HG02763 (cell line): ENCODE data around the gene PDIA5.
"Not testable (repeated sequence)": the region's sequence is repeated elsewhere in the genome, so short reads cannot be mapped to it uniquely, and the experiment has no call there.

Source experiments
- ATAC-seq: cut with Tn5 transposase; IDR thresholded peaks from one replicate; pipeline ENCODE4 v1.9.1; 2021; ENCODE audit warnings: mild to moderate bottlenecking, moderate library complexity; ENCODE audit not compliant: unreplicated experiment

Gene PDIA5

DNA sequence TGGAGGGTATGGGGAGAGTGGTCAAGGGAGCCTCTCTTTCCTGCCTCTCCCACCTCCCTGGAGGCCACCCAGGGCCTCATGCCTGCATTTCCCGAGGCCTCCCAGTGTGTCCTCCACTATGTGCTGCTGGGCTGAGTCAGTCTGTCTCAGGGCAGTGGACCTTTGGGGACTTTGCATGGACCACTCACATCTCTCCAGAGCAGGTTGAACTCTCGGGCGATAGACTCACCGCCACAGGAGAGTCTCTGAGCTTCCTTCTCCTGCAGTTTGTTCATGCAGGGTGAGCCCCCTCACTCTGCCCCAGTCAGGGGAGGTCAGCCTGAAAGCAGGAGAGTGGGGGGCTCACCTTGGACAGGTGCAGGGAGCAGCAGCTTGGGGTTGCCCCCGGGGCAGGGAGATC, 74.5 kb downstream of the PDIA5 start:
- no peak for ATAC-seq

DNA sequence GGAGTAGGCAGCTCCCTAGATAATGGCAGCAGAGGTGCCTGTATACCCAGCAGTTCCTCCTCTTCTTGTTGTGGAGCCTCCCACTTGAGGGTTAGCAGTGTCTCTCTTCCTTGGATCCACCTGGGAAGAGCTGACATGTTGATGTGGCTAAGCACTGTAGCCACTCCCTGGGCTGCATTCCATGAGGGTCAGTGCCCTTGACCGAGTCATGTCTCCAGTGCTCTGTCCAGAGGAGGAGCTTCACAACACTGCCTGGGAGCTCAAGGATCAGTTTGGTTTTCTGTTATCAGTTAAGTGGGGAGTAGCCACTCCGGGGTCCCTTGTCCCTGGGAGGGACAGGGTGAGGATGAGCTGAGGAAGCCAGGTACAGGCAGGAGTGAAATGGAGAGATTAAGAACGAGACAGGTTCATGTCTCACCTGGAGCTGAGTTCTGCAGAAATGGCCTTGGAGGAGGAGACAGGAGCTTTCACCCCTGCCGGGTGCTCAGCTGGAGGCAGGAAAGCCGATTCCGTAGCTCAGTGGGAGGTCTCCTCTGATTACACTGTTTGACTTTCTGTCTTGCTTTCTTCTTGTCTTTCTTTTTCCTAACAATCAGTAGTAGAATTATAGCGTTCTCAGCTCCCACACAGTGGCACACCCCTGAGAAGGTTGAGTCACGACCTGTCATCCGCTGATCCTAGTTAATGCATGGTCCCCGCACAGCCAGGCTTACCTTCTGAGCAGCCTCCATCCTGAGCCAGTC, 77.0 kb downstream of the PDIA5 start:
- no peak for ATAC-seq

DNA sequence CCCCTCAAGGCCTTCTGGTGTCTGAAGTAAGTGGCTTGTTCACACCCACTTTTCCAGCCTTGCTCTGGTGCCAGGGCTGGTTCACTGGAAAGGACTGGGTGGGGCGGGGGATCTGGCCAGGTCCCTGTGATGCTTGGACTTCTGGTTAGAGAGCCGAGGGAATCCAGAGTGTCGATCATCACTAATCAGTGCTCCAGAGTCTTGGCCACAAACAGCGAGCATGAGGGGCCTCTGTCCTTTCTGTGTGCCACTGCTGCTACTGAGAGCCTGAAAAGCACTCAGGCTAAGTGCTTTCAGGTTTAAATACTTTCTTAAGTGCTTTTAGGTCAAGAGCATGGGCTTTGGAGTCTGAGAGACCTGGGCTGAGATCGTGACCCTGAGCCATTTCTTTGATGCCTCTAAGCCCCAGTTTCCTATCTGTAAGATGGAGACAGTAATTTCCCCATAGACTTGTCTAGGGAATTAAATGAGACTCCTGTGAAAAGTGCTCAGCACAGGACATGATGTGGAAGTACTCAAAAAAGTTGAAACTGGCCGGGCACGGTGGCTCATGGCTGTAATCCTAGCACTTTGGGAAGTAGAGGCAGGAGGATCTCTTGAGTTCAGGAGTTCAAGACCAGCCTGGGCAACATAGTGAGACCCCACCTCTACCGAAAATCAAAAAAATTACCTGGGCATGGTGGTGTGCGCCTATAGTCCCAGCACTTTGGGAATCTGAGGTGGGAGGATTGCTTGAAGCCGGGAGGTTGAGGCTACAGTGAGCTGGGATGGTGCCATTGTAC, 81.1 kb downstream of the PDIA5 start:
- ATAC-seq = no peak

DNA sequence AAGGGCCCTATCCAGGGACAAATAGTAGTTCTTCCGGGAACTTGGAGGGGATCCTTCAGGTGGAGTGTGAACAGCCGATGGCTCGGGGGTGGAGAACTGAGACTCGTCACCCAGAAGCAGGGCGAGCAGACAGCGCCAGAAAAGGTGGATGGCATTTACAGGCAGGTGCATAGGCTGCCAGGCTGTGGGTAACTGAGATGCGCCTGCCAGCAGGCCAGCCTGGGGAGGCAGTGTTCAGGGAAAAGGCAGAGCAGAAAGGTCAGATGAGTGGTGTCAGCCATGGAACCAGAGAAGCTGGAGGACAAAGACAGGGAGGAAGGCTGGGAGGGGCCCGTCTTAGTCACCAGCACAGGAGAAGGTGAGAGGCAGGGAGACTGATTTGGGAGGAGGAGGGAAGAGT, 81.9 kb downstream of the PDIA5 start:
- ATAC-seq = no peak

DNA sequence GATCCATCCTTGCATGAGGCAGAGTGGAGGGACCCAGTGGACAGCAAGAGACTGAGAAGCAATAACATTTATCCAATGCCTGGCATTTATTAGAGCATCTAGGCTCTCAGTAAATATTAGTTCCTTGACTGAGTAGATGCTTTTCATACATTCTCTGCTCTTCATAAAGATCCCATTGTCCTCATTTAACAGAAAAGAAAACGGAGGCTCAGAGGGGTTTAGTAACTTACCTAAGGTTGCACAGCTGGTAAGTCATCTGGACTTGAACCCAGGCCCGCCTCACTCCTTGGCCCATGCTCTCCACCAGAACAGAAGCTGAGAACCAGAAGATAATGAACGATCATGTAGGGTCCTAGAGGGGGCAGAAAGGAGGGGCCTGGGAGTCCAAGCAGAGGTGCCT, 82.7 kb downstream of the PDIA5 start:
- no peak for ATAC-seq

DNA sequence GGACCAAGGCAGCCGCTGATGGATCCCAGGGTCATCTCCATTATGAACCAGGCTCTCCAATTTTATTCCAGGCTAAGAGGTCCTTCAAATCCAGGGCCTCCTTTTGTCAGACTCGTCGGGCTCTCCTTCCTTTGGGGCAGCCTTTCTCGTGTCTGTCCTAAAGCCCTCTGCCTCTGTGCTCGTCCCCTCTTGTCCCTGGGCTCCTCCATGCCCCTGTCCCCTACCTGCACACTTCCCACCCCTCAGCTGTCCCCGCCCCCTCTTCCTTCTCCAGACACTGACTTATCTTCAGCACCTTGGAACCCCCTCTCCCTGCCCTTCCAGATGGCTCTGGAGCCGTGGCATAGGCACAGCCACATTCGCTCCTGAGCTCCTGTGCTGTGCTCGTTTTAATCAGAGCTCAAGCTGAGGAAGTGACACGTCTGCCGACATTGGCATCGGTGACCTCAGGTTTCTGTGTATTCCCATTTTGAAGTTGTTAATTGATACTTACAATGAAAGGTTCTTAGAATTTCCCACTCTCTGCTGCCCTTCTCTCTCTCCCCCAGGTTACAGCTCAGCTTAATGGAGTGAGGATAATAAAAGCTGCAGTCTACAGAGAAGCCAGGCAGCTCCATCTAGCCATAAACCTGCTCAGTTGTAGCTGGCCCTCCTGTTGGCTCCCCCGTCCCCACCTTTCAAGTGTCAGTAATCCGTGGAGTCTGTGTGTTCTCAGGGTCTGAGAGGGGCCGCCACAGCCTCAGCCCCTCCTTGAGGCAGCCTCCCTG, 83.8 kb downstream of the PDIA5 start:
- ATAC-seq = no peak

DNA sequence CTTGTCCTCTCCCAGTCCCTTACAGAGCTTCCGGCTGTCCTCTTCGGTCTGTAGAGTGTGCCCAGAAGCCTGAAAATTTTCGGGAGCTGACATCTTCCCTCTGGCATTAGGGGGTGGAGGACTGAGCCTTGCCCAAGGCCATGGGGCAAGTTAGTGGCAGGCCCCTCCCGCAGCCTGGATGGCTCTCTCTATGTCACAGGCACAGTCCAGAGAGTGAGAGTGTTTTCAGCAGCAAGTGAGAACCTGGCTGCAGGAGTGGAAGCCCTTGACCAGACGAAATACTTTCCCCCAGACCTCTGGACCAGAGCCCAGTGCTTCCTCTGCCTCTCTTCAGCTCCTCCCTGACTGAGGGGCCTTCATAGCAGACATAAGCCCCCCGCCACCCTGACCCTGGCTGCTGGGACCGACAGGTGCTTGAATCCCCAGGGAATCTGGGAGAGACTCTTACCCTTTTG, 84.5 kb downstream of the PDIA5 start:
- no peak for ATAC-seq

DNA sequence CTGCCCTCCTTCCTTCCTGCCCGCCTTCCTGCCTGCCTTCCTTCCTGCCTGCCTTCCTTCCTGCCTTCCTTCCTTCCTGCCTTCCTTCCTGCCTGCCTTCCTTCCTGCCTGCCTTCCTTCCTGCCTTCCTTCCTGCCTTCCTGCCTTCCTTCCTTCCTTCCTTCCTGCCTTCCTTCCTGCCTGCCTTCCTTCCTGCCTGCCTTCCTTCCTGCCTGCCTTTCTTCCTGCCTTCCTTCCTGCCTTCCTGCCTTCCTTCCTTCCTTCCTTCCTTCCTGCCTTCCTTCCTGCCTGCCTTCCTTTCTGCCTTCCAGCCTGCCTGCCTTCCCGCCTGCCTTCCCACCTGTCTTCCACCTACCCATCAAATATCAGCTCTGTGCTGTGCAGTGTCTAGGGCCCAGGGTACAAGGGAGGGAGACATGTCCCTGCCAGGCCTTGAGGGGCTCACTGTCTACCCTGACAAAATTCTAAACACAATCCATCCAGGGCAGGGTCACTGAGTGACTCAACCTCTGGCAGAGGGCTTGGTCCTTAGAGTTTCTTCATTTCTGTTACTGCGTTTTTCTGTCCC, 85.1 kb downstream of the PDIA5 start:
- not testable (repeated sequence) for ATAC-seq

DNA sequence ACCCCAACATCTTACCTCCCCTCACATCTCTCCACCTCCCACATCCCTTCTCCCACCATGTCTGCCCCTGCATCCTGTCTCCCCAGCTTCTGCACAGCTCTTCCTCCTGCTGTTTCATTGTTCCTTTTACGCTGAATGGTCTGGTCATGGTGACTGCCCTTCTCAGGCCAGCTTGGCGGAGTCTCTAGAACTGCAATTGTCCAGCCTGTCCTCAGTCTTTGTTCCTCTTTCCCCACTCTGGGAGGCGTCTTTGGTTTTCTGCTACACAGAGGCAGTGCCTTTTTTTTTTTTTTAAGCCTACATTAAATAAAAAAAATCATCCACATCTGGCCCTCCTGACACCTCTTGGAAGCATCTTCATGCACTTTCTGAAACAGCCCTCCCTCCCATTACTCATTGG, 85.9 kb downstream of the PDIA5 start:
- ATAC-seq = no peak

DNA sequence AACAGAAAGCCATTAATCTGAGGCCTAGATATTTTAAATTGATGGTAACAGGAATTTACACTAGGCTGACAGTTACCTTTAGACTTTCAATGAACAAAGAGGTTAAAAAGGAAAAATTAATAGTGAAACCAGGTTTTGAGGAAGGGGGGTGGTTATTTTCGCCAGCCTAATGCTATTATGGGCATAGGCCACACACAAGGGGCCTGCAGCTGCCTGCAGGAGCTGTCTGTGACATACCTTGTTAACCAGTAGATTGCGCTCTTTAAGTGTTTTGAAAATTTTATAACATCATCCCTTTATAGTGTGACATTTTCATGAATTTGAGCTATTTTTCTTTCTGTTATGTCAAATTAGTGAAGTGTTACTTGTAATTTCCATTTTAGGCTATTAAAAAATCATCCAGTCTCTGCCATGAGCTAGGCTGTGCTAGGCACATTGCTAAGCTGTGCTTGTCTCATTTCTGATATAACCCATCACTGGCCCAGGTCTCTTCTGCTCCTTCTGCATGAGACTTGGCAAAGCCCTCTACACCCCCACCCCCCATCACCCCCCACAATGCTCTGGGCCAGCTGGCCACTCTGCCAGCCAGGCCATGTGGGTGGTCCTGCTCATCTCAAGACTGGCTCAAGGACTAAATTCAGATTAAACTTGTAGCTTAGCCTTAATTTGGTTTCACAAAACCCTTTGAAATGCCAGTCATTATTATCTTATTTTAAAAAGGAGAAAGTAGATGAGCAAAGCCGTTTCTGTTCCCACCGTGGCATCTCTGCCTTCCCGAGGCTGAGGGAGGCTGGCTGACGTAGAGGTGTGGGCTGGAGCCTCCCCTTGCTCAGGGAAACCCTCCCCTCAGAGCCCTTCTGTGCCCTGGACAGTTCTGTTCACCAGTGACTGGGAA, 86.5 kb downstream of the PDIA5 start:
- no peak for ATAC-seq

DNA sequence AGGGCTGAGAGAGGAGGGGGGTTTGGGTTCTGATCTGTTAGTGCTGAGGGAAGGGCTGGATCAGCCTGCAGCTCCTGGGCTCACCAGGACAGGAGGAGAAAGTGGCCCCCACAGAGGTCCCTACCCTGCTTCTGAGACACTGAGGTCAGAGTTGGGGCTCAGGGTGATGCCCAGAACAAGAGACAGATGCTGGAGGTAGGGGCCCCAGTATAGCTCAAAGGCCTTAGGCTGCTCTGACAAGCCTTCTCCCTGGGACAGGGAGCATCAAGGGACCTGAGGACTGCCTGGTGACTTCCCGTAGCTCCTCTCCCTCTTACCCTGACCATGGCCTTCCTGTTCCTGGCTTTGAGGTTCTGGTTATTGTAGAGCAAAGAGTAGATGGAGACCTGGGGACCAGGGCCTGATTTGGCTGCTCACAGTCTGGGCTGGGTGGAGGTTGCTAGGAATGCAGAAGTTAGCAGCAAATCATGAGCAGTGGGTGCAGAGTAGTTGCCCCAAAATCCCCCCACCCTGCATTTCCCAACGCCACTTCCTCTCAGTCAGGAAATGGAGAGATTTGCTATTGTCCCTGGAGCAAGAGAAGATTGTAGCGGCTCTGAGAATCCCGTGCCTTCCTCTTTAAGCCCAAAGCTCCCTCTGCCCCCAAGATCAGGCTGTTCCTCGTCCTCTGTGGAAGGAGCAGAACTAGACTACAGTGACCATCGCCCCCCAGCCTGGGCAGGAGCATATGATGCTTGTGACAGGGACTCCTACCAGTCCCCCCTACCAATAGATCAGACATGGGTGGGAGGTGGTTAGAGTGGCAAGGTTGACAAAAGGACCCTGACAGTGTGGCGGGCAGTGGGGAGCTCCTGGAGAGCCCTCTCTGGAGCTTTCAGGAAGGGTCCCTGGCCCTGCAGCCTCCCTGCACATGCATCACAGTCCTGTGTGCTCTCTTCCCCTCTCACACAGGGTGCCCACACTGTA, 87.5 kb downstream of the PDIA5 start:
- no peak for ATAC-seq

DNA sequence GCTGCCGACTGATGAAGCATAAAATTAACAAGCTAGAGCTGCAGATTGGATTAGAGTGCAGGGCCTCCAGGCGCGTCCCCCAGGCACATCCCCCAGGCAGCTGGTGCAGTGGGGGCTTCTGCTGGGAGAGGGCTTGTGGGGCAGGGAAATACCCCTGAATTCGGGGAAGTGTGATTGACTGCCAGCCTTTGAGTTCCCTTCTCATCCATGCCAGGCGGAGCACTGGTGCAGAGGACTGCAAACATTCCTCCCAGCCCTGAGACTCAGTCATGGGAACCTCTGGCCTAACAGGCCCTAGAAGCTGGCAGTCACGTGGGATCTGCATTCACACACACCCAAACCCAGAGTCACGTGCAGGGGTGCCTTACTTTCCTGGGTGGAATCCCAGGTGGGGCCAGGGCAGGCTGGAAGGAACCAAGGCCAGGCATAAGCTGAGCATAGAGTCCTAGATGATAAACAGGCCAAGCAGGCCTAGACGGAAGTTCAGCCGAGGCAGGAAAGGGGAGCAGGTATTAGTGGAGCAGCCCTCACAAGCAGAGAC, 88.7 kb downstream of the PDIA5 start:
- ATAC-seq = no peak

DNA sequence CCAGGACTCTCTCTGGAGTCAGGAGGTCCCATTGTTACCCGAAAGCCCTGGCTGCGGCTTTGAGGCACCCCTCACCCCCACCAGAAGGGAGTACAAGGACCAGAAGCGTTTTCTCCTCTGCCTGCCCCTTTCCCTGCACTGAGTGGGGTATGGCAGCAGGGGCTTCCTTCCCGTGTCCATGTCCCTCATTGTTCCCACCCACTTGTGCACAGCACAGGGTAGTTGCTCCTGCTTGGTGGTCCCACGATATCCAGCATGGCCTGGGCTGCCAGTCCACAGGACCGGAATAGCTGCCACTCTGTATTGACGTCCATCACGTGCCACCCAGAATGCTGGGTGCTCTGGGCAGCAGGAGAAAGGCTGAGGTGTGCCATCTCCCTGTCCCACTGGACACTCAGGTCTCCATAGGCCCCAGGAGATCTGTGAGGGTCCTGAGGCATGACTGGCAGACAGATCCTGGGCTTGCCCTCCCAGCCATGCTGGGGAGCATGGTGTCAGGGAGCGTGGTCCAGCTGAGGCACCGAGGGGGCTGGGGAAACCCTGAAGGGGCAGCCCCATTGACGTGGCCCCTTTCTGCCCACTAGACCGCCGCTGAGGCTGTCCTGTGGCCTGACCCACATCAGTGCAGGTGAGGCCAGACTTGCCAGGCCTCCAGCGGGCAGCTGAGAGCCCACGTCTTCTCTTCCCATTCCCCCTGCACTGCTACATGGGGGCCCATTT, 89.6 kb downstream of the PDIA5 start:
- ATAC-seq = no peak

DNA sequence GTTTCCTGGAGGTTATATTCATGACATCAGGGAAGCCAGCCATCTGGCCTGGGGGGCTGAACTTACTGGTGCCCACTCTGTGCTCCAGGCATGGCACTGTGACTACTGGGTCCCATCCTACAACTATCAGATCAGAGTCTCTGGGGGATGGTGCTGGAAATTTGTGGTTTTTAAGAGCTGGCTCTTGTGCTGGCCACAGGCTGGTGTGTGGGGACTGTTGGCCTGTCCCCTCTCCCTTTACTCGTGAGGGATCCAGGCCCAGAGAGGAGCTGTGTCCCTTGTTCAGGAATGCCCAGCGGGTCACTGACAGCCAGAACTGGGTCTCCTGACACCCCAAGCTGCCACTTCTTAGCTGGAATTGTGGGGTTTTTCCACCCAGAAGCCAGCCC, 90.4 kb downstream of the PDIA5 start:
- no peak for ATAC-seq

DNA sequence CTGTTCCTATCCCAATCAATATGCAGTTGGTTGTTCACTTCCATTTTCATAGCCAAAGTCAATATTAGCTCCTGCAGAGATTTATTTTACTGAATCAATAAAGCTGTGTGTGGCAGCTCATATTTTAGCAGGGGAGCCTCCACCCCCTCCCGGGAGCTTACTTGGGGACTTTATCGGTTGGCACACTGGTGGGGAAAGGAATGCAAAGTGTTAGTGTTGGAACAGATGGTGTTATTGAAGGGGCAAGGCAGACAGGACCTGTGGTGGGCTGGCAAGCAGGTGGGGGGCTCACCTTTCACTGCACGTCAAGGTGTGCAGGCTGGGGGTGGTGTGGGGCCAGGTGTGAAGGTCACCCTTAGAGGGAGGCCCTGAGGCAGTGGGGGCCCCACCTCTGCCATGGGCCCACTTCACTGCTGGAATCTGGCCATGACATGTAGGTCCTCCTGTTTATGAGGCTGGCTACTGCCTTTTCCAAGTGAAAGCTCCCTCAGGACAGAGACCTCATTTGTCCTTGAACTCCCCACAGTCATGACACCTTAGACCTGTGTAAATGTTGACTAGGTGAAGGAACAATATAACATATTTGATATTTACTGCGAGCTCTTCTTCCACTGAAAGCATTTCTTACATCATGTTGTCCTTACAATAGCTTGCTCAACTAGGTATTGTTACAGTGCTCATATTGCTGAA, 90.9 kb downstream of the PDIA5 start:
- no peak for ATAC-seq

DNA sequence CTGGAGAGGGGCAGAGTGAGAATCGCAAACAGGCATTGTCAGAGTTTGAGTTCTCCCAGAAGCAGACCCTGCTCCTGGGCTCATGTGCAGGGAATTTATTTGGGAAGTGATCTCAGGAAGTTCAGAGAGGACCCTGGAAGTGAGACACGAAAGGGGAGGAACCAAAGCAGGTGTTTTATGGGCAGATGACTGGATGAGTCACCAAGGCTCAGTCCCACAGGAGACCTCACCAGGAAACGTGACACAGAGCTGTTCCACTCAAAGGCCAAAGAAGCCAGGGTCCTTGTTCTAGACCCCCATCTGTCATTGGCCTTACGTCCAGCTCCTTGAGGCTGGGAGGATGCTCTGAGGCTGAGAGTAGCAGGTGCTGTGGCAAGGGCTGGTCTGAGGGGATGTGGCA, 91.5 kb downstream of the PDIA5 start:
- no peak for ATAC-seq

DNA sequence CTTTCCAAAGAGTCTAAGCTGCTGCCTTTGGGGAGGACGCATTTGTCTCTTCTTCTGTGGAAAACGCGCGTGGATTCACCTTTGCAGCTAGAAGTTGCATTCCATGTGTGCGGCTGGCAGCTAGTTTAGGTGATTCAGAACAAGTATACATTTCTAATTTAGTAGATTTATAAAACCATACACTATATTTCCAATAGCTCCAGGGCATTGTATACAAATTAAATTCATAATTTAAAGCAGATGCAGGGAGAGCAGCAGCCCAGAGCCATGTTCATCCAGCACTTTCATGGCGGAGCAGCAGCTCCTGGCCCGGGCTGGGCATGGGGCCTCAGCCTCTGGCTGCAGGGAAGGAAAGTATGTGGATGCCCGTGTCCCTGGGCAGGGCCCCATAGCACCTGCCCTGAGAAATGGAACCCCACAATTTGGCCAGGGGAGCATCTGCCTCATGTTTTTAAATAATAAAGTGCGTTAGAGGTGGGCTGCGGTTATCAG, 92.1 kb downstream of the PDIA5 start:
- no peak for ATAC-seq
